SK-N-SH treated with all-trans-retinoic acid at 6 μM for 48 hours (cell line): ENCODE measurements around the gene FNIP2.

Experiments
- ATAC-seq: fragments of 200-7000 bp; cut with Tn5 transposase; 3 replicates; pipeline ENCODE4 v1.9.1; 2020; ENCODE audit warnings: mild to moderate bottlenecking, moderate library complexity
- ARNTL ChIP-seq: fragments of 450-650 bp; formaldehyde crosslinking; IDR thresholded peaks from 2 replicates; pipeline ENCODE4 v1.5.0; 2020; ENCODE audit warnings: low read depth, mild to moderate bottlenecking, moderate library complexity, borderline replicate concordance
- BACH2 ChIP-seq: fragments of 250-450 bp; sonication (Bioruptor Pico); IDR thresholded peaks from 2 replicates; pipeline ENCODE4 v1.9.0; 2021; ENCODE audit warnings: mild to moderate bottlenecking, borderline replicate concordance
- CREB5 ChIP-seq: fragments of 250-450 bp; sonication (Bioruptor Pico); IDR thresholded peaks from 2 replicates; pipeline ENCODE4 v1.5.1; 2020; ENCODE audit warnings: low read depth, mild to moderate bottlenecking, moderate library complexity
- CSDC2 ChIP-seq: fragments of 250-450 bp; sonication (Bioruptor Pico); IDR thresholded peaks from 2 replicates; pipeline ENCODE4 v1.5.0; 2020; ENCODE audit warnings: mild to moderate bottlenecking, moderate library complexity
- CSRNP3 ChIP-seq: fragments of 250-450 bp; sonication (Bioruptor Pico); IDR thresholded peaks from 2 replicates; pipeline ENCODE4 v1.5.1; 2021; ENCODE audit warnings: mild to moderate bottlenecking, moderate library complexity
- ESRRG ChIP-seq: fragments of 250-450 bp; sonication (Bioruptor Pico); IDR thresholded peaks from 2 replicates; pipeline ENCODE4 v1.6.1; 2021; ENCODE audit warnings: mild to moderate bottlenecking
- GLIS3 ChIP-seq: fragments of 250-450 bp; sonication (Bioruptor Pico); IDR thresholded peaks from 2 replicates; pipeline ENCODE4 v1.5.0; 2020; ENCODE audit warnings: mild to moderate bottlenecking, moderate library complexity
- ISL1 ChIP-seq: fragments of 250-450 bp; sonication (Bioruptor Pico); IDR thresholded peaks from 2 replicates; pipeline ENCODE4 v2.1.2; 2022; ENCODE audit warnings: mild to moderate bottlenecking, moderate library complexity
- OSR1 ChIP-seq: fragments of 250-450 bp; sonication (Bioruptor Pico); IDR thresholded peaks from 2 replicates; pipeline ENCODE4 v1.8.0; 2022; ENCODE audit warnings: moderate library complexity, mild to moderate bottlenecking, inconsistent platforms
- POU6F1 ChIP-seq: fragments of 250-450 bp; sonication (Bioruptor Pico); IDR thresholded peaks from 2 replicates; pipeline ENCODE4 v1.8.0; 2021; ENCODE audit warnings: low read depth, mild to moderate bottlenecking, moderate library complexity, borderline replicate concordance
- PPARA ChIP-seq: fragments of 250-450 bp; sonication (Bioruptor Pico); IDR thresholded peaks from 2 replicates; pipeline ENCODE4 v1.5.0; 2020; ENCODE audit warnings: mild to moderate bottlenecking, borderline replicate concordance
- RARB ChIP-seq: fragments of 250-450 bp; sonication (Bioruptor Pico); IDR thresholded peaks from 2 replicates; pipeline ENCODE4 v1.8.0; 2021; ENCODE audit warnings: mild to moderate bottlenecking, moderate library complexity
- TCF4 ChIP-seq: fragments of 250-450 bp; sonication (Bioruptor Pico); IDR thresholded peaks from 2 replicates; pipeline ENCODE4 v1.8.0; 2021; ENCODE audit warnings: mild to moderate bottlenecking, moderate library complexity, borderline replicate concordance
- TOX ChIP-seq: fragments of 250-450 bp; sonication (Bioruptor Pico); IDR thresholded peaks from 2 replicates; pipeline ENCODE4 v1.8.0; 2021; ENCODE audit warnings: mild to moderate bottlenecking, moderate library complexity, borderline replicate concordance
- TSHZ2 ChIP-seq: fragments of 250-450 bp; sonication (Bioruptor Pico); IDR thresholded peaks from 2 replicates; pipeline ENCODE4 v1.5.0; 2020; ENCODE audit warnings: mild to moderate bottlenecking, moderate library complexity
- ZC3H10 ChIP-seq: fragments of 250-450 bp; sonication (Bioruptor Pico); IDR thresholded peaks from 2 replicates; pipeline ENCODE4 v1.5.1; 2021; ENCODE audit warnings: mild to moderate bottlenecking, moderate library complexity
- ZFP3 ChIP-seq: fragments of 250-450 bp; sonication (Bioruptor Pico); IDR thresholded peaks from 2 replicates; pipeline ENCODE4 v1.5.0; 2020; ENCODE audit warnings: mild to moderate bottlenecking, moderate library complexity
- ZFP30 ChIP-seq: fragments of 450-650 bp; formaldehyde crosslinking; IDR thresholded peaks from 2 replicates; pipeline ENCODE4 v1.5.0; 2022; ENCODE audit warnings: mild to moderate bottlenecking, moderate library complexity
- ZNF565 ChIP-seq: fragments of 450-650 bp; formaldehyde crosslinking; conservative IDR thresholded peaks from 2 replicates; pipeline ENCODE4 v1.5.0; 2020; ENCODE audit warnings: low read depth, mild to moderate bottlenecking, moderate library complexity
- ZNF70 ChIP-seq: fragments of 450-650 bp; formaldehyde crosslinking; IDR thresholded peaks from 2 replicates; pipeline ENCODE4 v1.5.0; 2020; ENCODE audit warnings: mild to moderate bottlenecking, moderate library complexity
- ZNF8 ChIP-seq: fragments of 450-650 bp; formaldehyde crosslinking; IDR thresholded peaks from 2 replicates; pipeline ENCODE4 v1.5.0; 2020; ENCODE audit warnings: mild to moderate bottlenecking, moderate library complexity

Gene FNIP2

GRCh38 chr4:158778156-158778711 lies 9.4 kb downstream of the FNIP2 start:
- ATAC-seq: no peak; the same call in 1 of the 3 replicates
- TF ChIP-seq ZNF565: no peak
- TF ChIP-seq POU6F1 (CRISPR knock-in tag): no peak
- no peak for TF ChIP-seq ZFP3 (CRISPR knock-in tag)
- no peak for TF ChIP-seq ZNF8 (CRISPR knock-in tag)
- TF ChIP-seq OSR1: no peak
- no peak for TF ChIP-seq CSDC2 (CRISPR knock-in tag)
- TF ChIP-seq ISL1 (CRISPR knock-in tag): no peak
- TF ChIP-seq BACH2 (CRISPR knock-in tag): no peak
- no peak for TF ChIP-seq ZNF70 (CRISPR knock-in tag)
- no peak for TF ChIP-seq ZFP30 (CRISPR knock-in tag)
- TF ChIP-seq TOX (CRISPR knock-in tag): no peak
- TF ChIP-seq GLIS3 (CRISPR knock-in tag): no peak
- no peak for TF ChIP-seq TSHZ2 (CRISPR knock-in tag)
- no peak for TF ChIP-seq CSRNP3 (CRISPR knock-in tag)
- no peak for TF ChIP-seq ZC3H10 (CRISPR knock-in tag)
- no peak for TF ChIP-seq ESRRG (CRISPR knock-in tag)
- no peak for TF ChIP-seq CREB5 (CRISPR knock-in tag)

- TF ChIP-seq ZNF8 (CRISPR knock-in tag): no peak
- no peak for TF ChIP-seq GLIS3 (CRISPR knock-in tag)
- no peak for TF ChIP-seq BACH2 (CRISPR knock-in tag)
- TF ChIP-seq ZFP30 (CRISPR knock-in tag): no peak
- no peak for TF ChIP-seq ZC3H10 (CRISPR knock-in tag)
- no peak for TF ChIP-seq ARNTL
- TF ChIP-seq POU6F1 (CRISPR knock-in tag): no peak
- ATAC-seq: no peak
Measured at GRCh38 chr4:158778712-158779111, 9.9 kb downstream of the FNIP2 start.

GRCh38 chr4:158781963-158782362 lies 13.1 kb downstream of the FNIP2 start:
- ATAC-seq: peak; percentile 34; the same call in 1 of the 3 replicates
- TF ChIP-seq ARNTL (no peak), TCF4 (CRISPR knock-in tag) (no peak), CREB5 (CRISPR knock-in tag) (no peak), POU6F1 (CRISPR knock-in tag) (no peak), CSDC2 (CRISPR knock-in tag) (no peak), ZFP30 (CRISPR knock-in tag) (no peak), ZC3H10 (CRISPR knock-in tag) (no peak), CSRNP3 (CRISPR knock-in tag) (no peak), OSR1 (no peak), RARB (no peak), ZFP3 (CRISPR knock-in tag) (no peak), ESRRG (CRISPR knock-in tag) (no peak), ZNF70 (CRISPR knock-in tag) (no peak), GLIS3 (CRISPR knock-in tag) (no peak), BACH2 (CRISPR knock-in tag) (no peak), ISL1 (CRISPR knock-in tag) (no peak), PPARA (no peak)
